Stimulated activated memory B cell treated with anti-CD40 and anti-IgM and Interleukin-4, amounts not matched to agents 10 μg/mL and 1 μg/mL and 100 μg/mL, for 72 hours (primary cell): ENCODE data around the gene ABCB10.
"Not testable (repeated sequence)": the region's sequence is repeated elsewhere in the genome, so short reads cannot be mapped to it uniquely, and the experiment has no call there.

Experiments used
- ATAC-seq: fragments of 150-1000 bp; cut with Tn5 transposase; 2 replicates; pipeline ENCODE4 v1.10.0; 2021
- H3K27ac Mint-ChIP-seq: one replicate; pipeline ENCODE4 v1.8.0; 2022; ENCODE audit warnings: mild to moderate bottlenecking, mixed read lengths
- H3K27me3 Mint-ChIP-seq: one replicate; pipeline ENCODE4 v1.8.0; 2022; ENCODE audit warnings: mixed read lengths
- H3K36me3 Mint-ChIP-seq: one replicate; pipeline ENCODE4 v1.8.0; 2022; ENCODE audit warnings: mixed read lengths
- H3K4me1 Mint-ChIP-seq: one replicate; pipeline ENCODE4 v1.8.0; 2022; ENCODE audit warnings: mixed read lengths
- H3K4me3 Mint-ChIP-seq: one replicate; pipeline ENCODE4 v1.8.0; 2022; ENCODE audit warnings: mild to moderate bottlenecking, moderate library complexity, mixed read lengths
- H3K9me3 Mint-ChIP-seq: one replicate; pipeline ENCODE4 v1.8.0; 2022; ENCODE audit warnings: mixed read lengths

ABCB10 gene

DNA sequence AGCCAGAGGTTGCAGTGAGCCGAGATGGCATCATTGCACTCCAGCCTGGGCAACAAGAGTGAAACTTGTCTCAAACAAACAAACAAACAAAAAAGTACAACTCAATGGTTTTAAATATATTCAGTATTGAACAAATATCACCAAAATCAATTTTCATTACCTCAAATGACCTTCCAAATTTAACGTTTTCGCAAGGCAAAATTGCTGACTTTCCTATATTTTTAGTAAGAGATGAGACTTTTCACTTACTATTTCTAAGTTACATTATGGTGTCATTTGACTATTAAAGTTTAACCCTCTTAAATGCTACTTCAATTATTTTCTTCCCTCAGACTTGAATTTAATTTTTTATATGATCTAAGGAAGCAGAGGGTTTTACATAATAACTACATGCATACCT lies 23.0 kb upstream of the ABCB10 start:
- Mint-ChIP-seq H3K36me3 (no peaks in the 10 kb centered on the region), H3K9me3 (no peaks in the 10 kb centered on the region), H3K4me3 (no peak overlapping the region), H3K27ac (no peak overlapping the region), H3K27me3 (no peaks in the 10 kb centered on the region), H3K4me1 (peaks cover 23% of the 10 kb centered on the region)
- ATAC-seq: no peak

DNA sequence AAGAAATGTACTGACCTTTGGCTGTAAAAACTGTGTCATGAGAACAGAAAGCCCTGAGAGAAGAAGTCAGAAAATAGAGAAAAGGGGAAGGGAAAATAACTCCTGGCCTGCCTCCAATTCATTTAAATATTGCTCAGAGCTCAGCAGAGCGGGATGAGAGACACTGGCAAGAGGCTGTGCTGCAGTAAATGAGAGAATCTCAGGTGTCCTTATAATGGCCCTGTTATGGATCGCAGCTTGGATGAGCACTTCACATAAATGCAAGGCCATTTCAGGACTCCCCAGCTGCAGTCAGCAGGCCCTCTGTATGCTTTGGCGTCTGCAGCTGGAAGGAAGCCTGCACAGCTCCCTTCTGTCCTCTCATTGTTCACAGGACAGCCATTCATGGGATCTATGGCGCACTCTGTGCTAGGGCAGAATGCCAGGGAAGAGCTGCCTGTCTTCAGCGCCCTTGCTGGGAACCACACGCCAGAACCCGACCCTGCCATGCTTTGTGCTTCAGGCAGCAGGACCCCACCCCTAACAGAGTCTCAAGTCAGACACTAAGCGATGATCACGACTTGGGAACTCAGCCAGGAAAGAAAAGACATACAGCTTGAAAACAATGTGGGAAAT lies 20.7 kb upstream of the ABCB10 start:
- no peaks in the 10 kb centered on the region for H3K27me3 Mint-ChIP-seq
- H3K36me3 Mint-ChIP-seq: no peaks in the 10 kb centered on the region
- no peaks in the 10 kb centered on the region for H3K9me3 Mint-ChIP-seq
- ATAC-seq: peak; percentile 93
- peak overlapping the region; percentile 92 for H3K27ac Mint-ChIP-seq
- peak overlapping the region; percentile 57 for H3K4me3 Mint-ChIP-seq
- peaks cover 24% of the 10 kb centered on the region for H3K4me1 Mint-ChIP-seq

DNA sequence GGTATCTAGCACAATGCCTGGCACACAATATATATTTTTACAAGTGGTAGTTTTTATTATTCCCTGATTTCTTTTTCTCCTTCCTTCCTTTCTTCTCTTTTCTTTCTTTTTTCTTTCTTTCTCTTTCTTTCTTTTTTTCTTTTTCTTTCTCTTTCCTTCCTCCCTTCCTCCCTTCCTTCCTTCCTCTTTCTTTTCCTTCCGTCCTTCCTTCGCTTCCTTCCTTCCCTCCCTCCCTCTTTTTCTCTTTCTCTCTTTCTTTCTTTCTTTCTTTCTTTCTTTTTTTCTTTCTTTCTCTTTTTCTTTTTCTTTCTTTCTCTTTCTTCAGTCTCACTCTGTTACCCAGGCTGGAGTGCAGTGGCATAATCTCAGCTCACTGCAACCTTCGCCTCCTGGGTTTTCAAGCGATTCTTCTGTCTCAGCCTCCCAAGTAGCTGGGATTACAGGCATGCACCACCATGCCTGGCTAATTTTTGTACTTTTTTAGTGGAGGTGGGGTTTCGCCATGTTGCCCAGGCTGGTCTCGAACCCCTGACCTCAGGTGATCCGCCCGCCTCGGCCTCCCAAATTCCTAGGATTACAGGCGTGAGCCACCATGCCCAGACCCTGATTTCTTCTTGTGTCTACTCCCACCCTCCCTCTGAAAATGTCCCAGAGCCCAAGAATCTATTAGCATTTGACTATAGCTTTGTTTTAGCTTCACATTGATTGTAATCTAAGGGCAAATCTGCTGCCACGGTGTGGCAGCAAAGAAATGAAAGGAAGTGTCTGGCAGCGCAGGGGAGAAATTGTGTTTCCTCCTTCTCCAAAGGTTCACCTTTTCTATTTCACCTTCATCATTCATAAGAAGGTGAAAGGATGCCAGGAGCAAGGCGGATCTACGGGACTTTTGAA lies 19.9 kb upstream of the ABCB10 start:
- no peak for ATAC-seq
- H3K4me3 Mint-ChIP-seq: peak overlapping the region; percentile 57
- H3K27ac Mint-ChIP-seq: peak overlapping the region; percentile 92
- H3K36me3 Mint-ChIP-seq: no peaks in the 10 kb centered on the region
- no peaks in the 10 kb centered on the region for H3K9me3 Mint-ChIP-seq
- H3K27me3 Mint-ChIP-seq: no peaks in the 10 kb centered on the region
- H3K4me1 Mint-ChIP-seq: peaks cover 31% of the 10 kb centered on the region

DNA sequence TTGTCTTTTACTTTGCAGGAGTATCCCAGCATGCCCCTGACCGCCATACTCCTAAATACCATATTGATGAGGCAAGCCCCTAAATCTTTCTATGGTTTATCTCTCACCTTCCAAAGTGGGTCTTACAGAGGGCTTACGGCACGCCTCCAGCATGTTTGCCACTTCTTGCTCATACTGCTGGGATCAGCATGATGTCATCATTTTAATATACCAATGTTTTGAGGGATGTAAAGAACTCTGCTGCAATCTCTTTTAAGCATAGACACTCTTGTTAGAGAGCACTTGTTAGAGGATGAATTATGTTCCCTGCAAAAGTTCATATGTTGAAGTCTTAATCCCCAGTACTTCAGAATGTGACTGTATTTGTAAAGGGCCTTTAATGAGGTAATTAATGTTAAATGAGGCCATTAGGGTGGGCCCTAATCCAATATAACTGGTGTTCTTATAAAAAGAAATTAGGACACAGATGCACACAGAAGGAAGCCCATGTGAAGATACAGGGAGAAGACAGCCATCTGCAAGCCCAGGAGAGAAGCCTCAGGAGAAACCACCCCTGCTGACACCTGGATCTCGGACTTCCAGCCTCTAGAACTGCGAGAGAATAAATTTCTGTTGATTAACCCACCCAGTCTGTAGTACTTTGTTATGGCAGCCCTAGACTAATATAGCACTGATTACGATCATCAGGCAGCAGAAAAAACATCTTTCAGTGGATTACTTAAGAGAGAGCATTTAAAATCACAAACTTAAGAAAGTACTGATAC lies 16.4 kb upstream of the ABCB10 start:
- no peak for ATAC-seq
- Mint-ChIP-seq H3K27me3 (no peaks in the 10 kb centered on the region), H3K27ac (peak overlapping the region; percentile 36), H3K9me3 (no peaks in the 10 kb centered on the region), H3K4me1 (peaks cover 56% of the 10 kb centered on the region), H3K36me3 (no peaks in the 10 kb centered on the region), H3K4me3 (no peak overlapping the region)

DNA sequence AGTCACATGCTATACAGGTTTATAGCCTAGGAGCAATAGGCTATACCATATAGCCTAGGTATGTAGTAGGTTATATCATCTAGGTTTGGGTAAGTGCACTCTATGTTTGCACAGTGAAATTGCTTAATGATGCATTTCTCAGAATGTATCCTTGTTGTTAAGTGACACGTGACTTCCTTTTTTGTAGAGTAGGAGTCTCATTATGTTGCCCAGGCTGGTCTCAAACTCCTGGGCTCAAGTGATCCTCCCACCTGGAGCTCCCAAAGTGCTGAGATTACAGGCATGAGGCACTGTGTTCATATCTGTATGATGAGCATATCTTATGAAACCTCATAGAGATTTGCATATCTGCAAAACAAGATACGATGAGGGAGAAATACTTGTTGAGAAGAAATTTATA lies 13.8 kb upstream of the ABCB10 start:
- Mint-ChIP-seq H3K9me3 (no peaks in the 10 kb centered on the region), H3K36me3 (no peaks in the 10 kb centered on the region), H3K4me3 (no peak overlapping the region), H3K27me3 (no peaks in the 10 kb centered on the region), H3K27ac (peak overlapping the region; percentile 96), H3K4me1 (peaks cover 33% of the 10 kb centered on the region)
- ATAC-seq: peak; percentile 70

DNA sequence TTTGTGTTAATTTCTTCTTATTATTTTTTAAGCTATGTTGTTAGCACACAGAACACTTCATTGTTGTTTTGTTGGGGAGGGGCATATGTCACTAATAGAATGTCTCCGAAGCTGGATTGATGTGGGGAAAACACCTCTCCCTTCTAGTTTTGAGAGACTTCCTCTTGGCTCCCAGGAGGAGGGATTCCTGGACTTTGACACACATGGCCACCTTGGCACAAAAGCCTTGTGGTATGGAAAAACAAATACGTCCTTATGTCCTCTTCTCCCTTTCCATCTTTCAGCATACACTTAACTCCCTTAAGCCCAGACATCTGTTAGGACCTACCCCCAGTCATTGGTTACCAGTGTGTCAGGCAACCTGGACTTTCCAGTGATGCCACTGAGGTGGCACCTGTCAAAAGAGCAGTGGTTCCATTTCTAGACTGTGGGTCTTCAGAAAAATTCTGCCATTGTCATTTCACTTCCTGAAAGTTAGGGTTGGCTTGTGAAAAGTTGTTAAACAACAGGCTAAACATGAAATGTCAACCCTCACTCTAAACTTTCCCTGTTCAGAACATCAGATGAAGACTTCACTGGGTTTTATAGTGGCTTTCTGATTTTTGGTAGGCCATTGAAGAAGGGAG lies 12.5 kb upstream of the ABCB10 start:
- no peak for ATAC-seq
- H3K27ac Mint-ChIP-seq: peak overlapping the region; percentile 96

DNA sequence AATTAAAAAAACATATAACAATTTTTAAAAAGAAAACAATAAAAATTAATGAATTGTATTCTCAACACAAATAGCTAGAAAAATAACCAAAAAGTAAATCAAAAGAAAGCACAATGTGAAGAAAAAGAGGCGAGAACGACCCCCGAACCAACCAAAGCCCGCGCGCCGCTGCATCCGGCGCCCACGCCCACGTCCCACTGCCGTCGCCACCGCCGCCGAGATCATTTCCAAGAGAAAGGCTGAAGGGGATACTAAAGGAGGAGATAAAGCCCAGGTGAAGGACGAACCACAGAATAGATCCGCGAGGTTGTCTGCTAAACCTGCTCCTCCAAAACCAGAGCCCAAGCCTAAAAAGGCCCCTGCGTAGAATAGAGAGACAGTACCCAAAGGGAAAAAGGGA lies 11.8 kb upstream of the ABCB10 start:
- H3K4me1 Mint-ChIP-seq: peaks cover 33% of the 10 kb centered on the region
- no peak overlapping the region for H3K4me3 Mint-ChIP-seq
- no peak for ATAC-seq
- H3K9me3 Mint-ChIP-seq: no peaks in the 10 kb centered on the region
- no peaks in the 10 kb centered on the region for H3K36me3 Mint-ChIP-seq
- peak overlapping the region; percentile 96 for H3K27ac Mint-ChIP-seq
- no peaks in the 10 kb centered on the region for H3K27me3 Mint-ChIP-seq

More for the DNA sequence above, 12.5 kb upstream of the ABCB10 start:
- Mint-ChIP-seq H3K36me3 (no peaks in the 10 kb centered on the region), H3K4me3 (peak overlapping the region; percentile 64), H3K9me3 (no peaks in the 10 kb centered on the region), H3K27me3 (no peaks in the 10 kb centered on the region), H3K4me1 (peaks cover 33% of the 10 kb centered on the region)

DNA sequence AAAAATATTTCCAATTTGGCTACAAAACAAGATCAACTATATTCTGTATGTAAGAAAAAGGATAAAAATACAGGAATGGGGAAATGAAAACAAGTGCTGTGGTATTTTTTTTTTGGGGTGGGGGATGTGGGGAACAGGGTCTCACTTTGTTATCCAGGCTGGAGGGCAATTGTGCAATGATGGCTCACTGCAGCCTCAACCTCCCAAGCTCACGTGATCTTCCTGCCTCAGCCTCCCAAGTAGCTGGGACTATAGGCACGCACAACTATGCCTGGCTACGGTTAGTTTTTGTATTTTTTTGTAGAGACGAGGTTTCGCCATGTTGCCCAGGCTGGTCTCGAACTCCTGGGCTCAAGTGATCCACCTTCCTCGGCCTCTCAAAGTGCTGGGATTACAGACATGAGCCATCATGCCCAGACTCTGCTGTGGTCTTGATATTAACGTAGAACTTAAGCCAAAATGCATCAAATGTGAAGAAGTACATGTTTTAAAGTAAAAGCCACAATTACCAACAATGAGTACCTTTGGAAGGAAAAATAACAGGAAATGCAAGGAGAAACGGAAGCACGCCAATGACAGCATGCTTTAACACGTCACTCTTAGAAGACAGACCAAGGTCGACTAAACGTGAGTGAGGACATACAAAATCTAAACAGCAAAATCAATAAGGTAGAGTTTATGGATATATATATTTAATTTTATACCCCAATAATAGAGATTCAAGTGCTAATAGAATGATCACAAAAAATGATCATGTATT lies 8.8 kb upstream of the ABCB10 start:
- Mint-ChIP-seq H3K27ac (no peak overlapping the region), H3K9me3 (no peaks in the 10 kb centered on the region), H3K4me3 (no peak overlapping the region), H3K36me3 (no peaks in the 10 kb centered on the region), H3K27me3 (no peaks in the 10 kb centered on the region), H3K4me1 (peaks cover 29% of the 10 kb centered on the region)
- ATAC-seq: no peak

DNA sequence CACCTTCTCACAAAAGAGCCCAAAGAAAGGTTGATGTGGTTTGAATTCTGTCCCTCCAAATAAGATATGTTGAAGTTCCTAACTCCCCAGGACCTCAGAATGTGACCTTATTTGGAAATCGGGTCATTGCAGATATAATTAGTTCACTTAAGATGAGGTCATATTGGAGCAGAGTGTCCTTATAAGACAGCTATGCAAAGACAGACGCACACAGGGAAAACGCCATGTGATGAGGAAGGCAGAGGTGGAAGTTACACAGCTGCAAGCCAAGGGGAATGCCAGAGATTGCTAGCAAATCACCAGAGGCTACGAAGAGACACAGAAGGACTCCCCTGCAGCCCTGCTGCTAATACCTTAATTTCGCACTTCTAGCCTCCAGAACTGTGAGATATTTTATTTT lies 5.2 kb upstream of the ABCB10 start:
- Mint-ChIP-seq H3K4me3 (no peak overlapping the region), H3K9me3 (no peaks in the 10 kb centered on the region)

DNA sequence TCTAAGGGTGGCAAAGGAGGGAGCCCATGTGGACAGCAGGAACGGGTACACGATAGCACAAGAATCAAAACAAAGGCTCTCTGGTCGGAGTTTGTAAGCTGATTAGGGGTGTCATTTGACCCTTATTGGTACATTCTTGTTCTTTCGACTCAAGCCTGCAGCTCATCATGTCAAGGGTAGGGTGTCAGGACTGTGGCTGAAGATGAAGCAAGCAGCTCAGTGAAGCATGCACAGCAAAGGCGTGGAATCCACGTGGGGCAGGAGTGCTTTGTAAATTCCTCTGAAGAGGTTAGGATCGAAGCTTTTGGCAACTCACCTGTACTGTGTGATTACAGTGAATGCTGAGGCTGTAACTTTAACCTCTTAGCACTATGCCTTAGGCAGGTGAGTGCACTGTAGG lies 4.7 kb upstream of the ABCB10 start:
- Mint-ChIP-seq H3K4me3 (no peak overlapping the region), H3K36me3 (no peaks in the 10 kb centered on the region), H3K4me1 (peaks cover 22% of the 10 kb centered on the region), H3K27me3 (no peaks in the 10 kb centered on the region), H3K27ac (peak overlapping the region; percentile 60), H3K9me3 (no peaks in the 10 kb centered on the region)
- no peak for ATAC-seq

More for the DNA sequence above, 5.2 kb upstream of the ABCB10 start:
- no peaks in the 10 kb centered on the region for H3K36me3 Mint-ChIP-seq
- no peak for ATAC-seq
- peak overlapping the region; percentile 60 for H3K27ac Mint-ChIP-seq
- peaks cover 22% of the 10 kb centered on the region for H3K4me1 Mint-ChIP-seq
- no peaks in the 10 kb centered on the region for H3K27me3 Mint-ChIP-seq

DNA sequence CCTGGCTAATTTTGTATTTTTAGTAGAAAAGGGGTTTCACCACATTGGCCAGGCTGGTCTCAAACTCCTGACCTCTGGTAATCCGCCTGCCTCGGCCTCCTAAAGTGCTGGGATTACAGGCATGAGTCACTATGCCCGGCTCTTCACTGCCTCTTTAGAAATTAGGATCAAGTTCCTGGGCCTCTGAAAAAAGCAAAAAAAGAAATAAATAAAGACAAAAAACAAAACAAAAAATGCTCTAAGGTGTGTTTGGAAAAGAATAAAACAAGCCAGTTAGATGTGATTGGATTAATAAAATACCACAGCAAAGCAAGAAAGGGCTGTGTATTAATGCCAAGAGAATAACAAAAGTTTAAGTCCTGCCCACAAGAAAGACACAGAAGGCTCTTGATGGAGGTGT lies 4.2 kb upstream of the ABCB10 start:
- H3K9me3 Mint-ChIP-seq: no peaks in the 10 kb centered on the region
- no peaks in the 10 kb centered on the region for H3K36me3 Mint-ChIP-seq
- no peaks in the 10 kb centered on the region for H3K27me3 Mint-ChIP-seq
- peaks cover 23% of the 10 kb centered on the region for H3K4me1 Mint-ChIP-seq
- no peak for ATAC-seq
- peak overlapping the region; percentile 60 for H3K27ac Mint-ChIP-seq
- no peak overlapping the region for H3K4me3 Mint-ChIP-seq

DNA sequence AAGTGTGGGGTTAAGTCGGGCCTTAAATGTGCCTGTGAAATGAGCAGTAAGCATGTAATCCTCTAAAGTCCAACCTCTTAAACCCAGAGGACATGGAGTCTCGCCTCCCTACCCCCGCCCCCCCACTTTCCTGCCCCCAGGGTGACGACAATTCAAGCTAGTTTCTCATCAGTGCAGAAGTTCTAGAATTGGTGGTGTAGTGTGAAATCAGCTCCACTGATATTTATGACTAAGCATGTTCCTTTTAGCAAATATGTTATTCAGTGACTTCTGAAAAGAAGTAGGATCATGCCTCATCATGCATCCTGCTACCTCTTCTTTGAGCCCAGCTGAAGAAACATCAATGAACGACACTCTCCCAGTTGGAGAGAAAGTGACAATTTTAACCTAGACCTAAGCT lies 2.6 kb upstream of the ABCB10 start:
- Mint-ChIP-seq H3K36me3 (no peaks in the 10 kb centered on the region), H3K9me3 (no peaks in the 10 kb centered on the region), H3K27me3 (no peaks in the 10 kb centered on the region), H3K27ac (no peak overlapping the region), H3K4me3 (no peak overlapping the region), H3K4me1 (peaks cover 39% of the 10 kb centered on the region)
- no peak for ATAC-seq

DNA sequence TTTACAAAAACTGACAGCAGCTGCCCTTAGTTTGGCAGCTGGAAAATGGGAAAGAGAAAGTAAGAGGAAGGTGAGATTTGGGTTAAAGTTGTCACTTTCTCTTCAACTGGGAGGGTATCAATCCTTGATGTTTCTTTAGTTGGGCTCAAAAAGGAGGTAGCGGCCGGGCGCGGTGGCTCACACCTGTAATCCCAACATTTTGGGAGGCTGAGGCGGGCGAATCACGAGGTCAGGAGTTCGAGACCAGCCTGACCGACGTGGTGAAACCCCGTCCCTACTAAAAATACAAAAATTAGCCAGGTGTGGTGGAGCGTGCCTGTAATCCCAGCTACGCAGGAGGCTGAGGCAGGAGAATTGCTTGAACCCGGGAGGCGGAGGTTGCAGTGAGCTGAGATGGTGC lies 1.6 kb upstream of the ABCB10 start:
- not testable (repeated sequence) for H3K9me3 Mint-ChIP-seq, H3K27me3 Mint-ChIP-seq, H3K36me3 Mint-ChIP-seq, H3K4me3 Mint-ChIP-seq, ATAC-seq
- Mint-ChIP-seq H3K4me1 (peaks cover 45% of the 10 kb centered on the region), H3K27ac (peak overlapping the region; percentile 89)

DNA sequence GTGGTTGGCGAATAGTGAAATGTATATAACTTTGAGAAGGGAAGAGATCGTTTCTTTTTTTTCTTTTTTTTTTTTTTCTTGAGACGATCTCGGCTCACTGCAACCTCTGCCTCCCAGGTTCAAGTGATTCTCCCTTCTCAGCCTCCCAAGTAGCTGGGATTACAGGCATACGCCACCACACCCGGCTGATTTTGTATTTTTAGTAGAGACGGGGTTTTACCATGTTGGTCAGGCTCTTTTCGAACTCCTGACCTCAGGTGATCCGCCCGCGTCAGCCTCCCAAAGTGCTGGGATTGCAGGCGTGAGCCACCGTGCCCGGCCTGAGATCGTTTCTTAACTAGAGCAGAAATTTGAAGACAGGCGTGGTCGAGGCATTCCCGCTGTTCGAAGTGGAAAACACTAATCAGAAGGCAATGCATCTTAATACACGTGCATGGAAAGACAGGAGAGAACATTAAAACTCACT lies 862 bp upstream of the ABCB10 start:
- Mint-ChIP-seq H3K4me1 (peaks cover 51% of the 10 kb centered on the region), H3K27ac (peak overlapping the region; percentile 89), H3K4me3 (peak overlapping the region; percentile 95)
- not testable (repeated sequence) for H3K27me3 Mint-ChIP-seq, H3K36me3 Mint-ChIP-seq, H3K9me3 Mint-ChIP-seq, ATAC-seq
